ENCODE data around the gene PSMD1.
"Not testable (repeated sequence)": the region's sequence is repeated elsewhere in the genome, so short reads cannot be mapped to it uniquely, and the experiment has no call there.

PSMD1 gene

GRCh38 chr2:231084565-231084964, 27.9 kb downstream of the PSMD1 start:
- TF ChIP-seq CTCF (conservative IDR thresholded peaks at IDR 0.05) (no peak), ZFX (IDR thresholded peaks at IDR 0.05) (no peak)
- H3K27ac ChIP-seq, result no peak overlapping the region

- no peak for TF ChIP-seq ZFX (IDR thresholded peaks at IDR 0.05)
- no peak for TF ChIP-seq CTCF (conservative IDR thresholded peaks at IDR 0.05)
- H3K27ac ChIP-seq, result no peak overlapping the region
These were observed 32.1 kb downstream of the PSMD1 start for GRCh38 chr2:231088754-231089153.

- TF ChIP-seq CTCF (conservative IDR thresholded peaks at IDR 0.05), result no peak
- no peak for TF ChIP-seq ZFX (IDR thresholded peaks at IDR 0.05)
- no peak overlapping the region for H3K27ac ChIP-seq
These were observed 37.3 kb downstream of the PSMD1 start for GRCh38 chr2:231093933-231094332.

- TF ChIP-seq CTCF (conservative IDR thresholded peaks at IDR 0.05) (no peak), ZFX (IDR thresholded peaks at IDR 0.05) (no peak)
- no peak overlapping the region for H3K27ac ChIP-seq
These were observed 38.2 kb downstream of the PSMD1 start for GRCh38 chr2:231094736-231095346.

- no peak overlapping the region for H3K27ac ChIP-seq
- TF ChIP-seq ZFX (IDR thresholded peaks at IDR 0.05) (no peak), CTCF (conservative IDR thresholded peaks at IDR 0.05) (peak; percentile 48)
These were observed 43.3 kb downstream of the PSMD1 start for GRCh38 chr2:231099918-231100317.

GRCh38 chr2:231100321-231100720, 43.7 kb downstream of the PSMD1 start:
- H3K27ac ChIP-seq, result not testable (repeated sequence)

GRCh38 chr2:231100990-231101389, 44.3 kb downstream of the PSMD1 start:
- no peak overlapping the region for H3K27ac ChIP-seq
- TF ChIP-seq CTCF (conservative IDR thresholded peaks at IDR 0.05) (no peak), ZFX (IDR thresholded peaks at IDR 0.05) (no peak)

- TF ChIP-seq CTCF (conservative IDR thresholded peaks at IDR 0.05) (no peak), ZFX (IDR thresholded peaks at IDR 0.05) (no peak)
- H3K27ac ChIP-seq, result no peak overlapping the region
These were observed 46.1 kb downstream of the PSMD1 start for GRCh38 chr2:231102772-231103171.

All from C4-2B (cell line).